Right lobe of liver (tissue), 4 donors: ENCODE measurements around the gene USP11.

Experiments
- CTCF ChIP-seq, 4 donors: fragments of 200-600 bp in 3 of 4; fragments of 450-650 bp in 1 of 4; IDR thresholded peaks; one replicate each; pipeline versions ENCODE4 v1.5.1 to v1.8.0; 2016 to 2022; ENCODE audit warnings: antibody characterized with exemption in 4 of 4, mild to moderate bottlenecking in 2 of 4
- POLR2A ChIP-seq: fragments of 450-650 bp; IDR thresholded peaks from one replicate; pipeline ENCODE4 v1.6.1; 2017; ENCODE audit warnings: antibody characterized with exemption, mild to moderate bottlenecking
- donor health status: DM: no; HTN: no; CAD: no.
- donor health status: DM: no; HTN: no; CAD: no.
- donor health status: DM: no; HTN: yes; CAD: no.

GRCh38 chrX:47272013-47272408 lies 39.2 kb downstream of the USP11 start:
- TF ChIP-seq CTCF (IDR thresholded peaks at IDR 0.05) (no peak), POLR2A (no peak)
